ENCODE data around the gene CAPZB.
A peak's percentile ranks its signal among the peaks of the same experiment; 100 is the strongest.
"Not testable (repeated sequence)": the region's sequence is repeated elsewhere in the genome, so short reads cannot be mapped to it uniquely, and the experiment has no call there.

Gene CAPZB

GRCh38 chr1:19485362-19486187 lies at the start of gene CAPZB:
Gene CAPZB, minus strand, starts transcription at chr1:19485539. Its CDS starts 101 bp downstream, at chr1:19485438.
- peak; percentile 84 for DNase-seq (ENCODE audit: low spot score)

- DNase-seq (ENCODE audit: low spot score) = no peak
Measured at GRCh38 chr1:19534281-19534680, 48.9 kb upstream of the CAPZB start.

- no peak for DNase-seq (ENCODE audit: low spot score)
Measured at GRCh38 chr1:19533626-19534025, 48.3 kb upstream of the CAPZB start.

- DNase-seq (ENCODE audit: low spot score) = no peak
Measured at GRCh38 chr1:19532519-19532918, 47.2 kb upstream of the CAPZB start.

- DNase-seq (ENCODE audit: low spot score) = no peak
Measured at GRCh38 chr1:19529664-19530063, 44.3 kb upstream of the CAPZB start.

GRCh38 chr1:19528438-19528837 lies 43.1 kb upstream of the CAPZB start:
- no peak for DNase-seq (ENCODE audit: low spot score)

- DNase-seq (ENCODE audit: low spot score) = no peak
Measured at GRCh38 chr1:19525607-19526545, 40.5 kb upstream of the CAPZB start.

GRCh38 chr1:19524791-19525190 lies 39.5 kb upstream of the CAPZB start:
- DNase-seq (ENCODE audit: low spot score) = no peak

GRCh38 chr1:19522570-19522969 lies 37.2 kb upstream of the CAPZB start:
- DNase-seq (ENCODE audit: low spot score) = not testable (repeated sequence)

- no peak for DNase-seq (ENCODE audit: low spot score)
Measured at GRCh38 chr1:19521411-19521810, 36.1 kb upstream of the CAPZB start.

- DNase-seq (ENCODE audit: low spot score) = no peak
Measured at GRCh38 chr1:19517017-19517416, 31.7 kb upstream of the CAPZB start.

GRCh38 chr1:19515201-19515600 lies 29.9 kb upstream of the CAPZB start:
- DNase-seq (ENCODE audit: low spot score) = no peak

- DNase-seq (ENCODE audit: low spot score) = no peak
Measured at GRCh38 chr1:19514391-19514831, 29.1 kb upstream of the CAPZB start.

- DNase-seq (ENCODE audit: low spot score) = no peak
Measured at GRCh38 chr1:19512545-19512944, 27.2 kb upstream of the CAPZB start.

GRCh38 chr1:19511116-19511515 lies 25.8 kb upstream of the CAPZB start:
- no peak for DNase-seq (ENCODE audit: low spot score)

GRCh38 chr1:19509647-19510046 lies 24.3 kb upstream of the CAPZB start:
- not testable (repeated sequence) for DNase-seq (ENCODE audit: low spot score)

GRCh38 chr1:19507516-19507915 lies 22.2 kb upstream of the CAPZB start:
- no peak for DNase-seq (ENCODE audit: low spot score)

- DNase-seq (ENCODE audit: low spot score) = no peak
Measured at GRCh38 chr1:19505693-19506457, 20.5 kb upstream of the CAPZB start.

GRCh38 chr1:19504796-19505692 lies 19.7 kb upstream of the CAPZB start:
- DNase-seq (ENCODE audit: low spot score) = no peak

GRCh38 chr1:19502284-19502683 lies 16.9 kb upstream of the CAPZB start:
- DNase-seq (ENCODE audit: low spot score) = not testable (repeated sequence)

GRCh38 chr1:19499887-19500286 lies 14.5 kb upstream of the CAPZB start:
- DNase-seq (ENCODE audit: low spot score) = not testable (repeated sequence)

All from SW480 (cell line).